Neural progenitor cell (in vitro differentiated cells): ENCODE data around the gene GPR183. TPM values are rescaled to one million over a fixed set of nuclear protein-coding genes. Genes with fewer than 3 reads are reported as not detected.

Experiments
- DNase-seq: peaks from one replicate; pipeline ENCODE4 v3.0.0-alpha.2; 2016; ENCODE audit warnings: low spot score
- H2AFZ ChIP-seq: fragments of 200-600 bp; sonication (generic); replicated peaks from 2 replicates; pipeline ENCODE4 v1.6.1; 2016; ENCODE audit warnings: antibody characterized with exemption
- H3F3A ChIP-seq: fragments of 200-600 bp; sonication (generic); 2 replicates; pipeline ENCODE4 v1.6.1; 2016; ENCODE audit warnings: antibody characterized with exemption, low read depth
- H3K27ac ChIP-seq: fragments of 200-600 bp; sonication (generic); 2 replicates; pipeline ENCODE4 v1.5.1; 2016; ENCODE audit warnings: mild to moderate bottlenecking
- H3K27me3 ChIP-seq: fragments of 200-600 bp; sonication (generic); 2 replicates; pipeline ENCODE4 v1.6.1; 2016; ENCODE audit warnings: mild to moderate bottlenecking, moderate library complexity
- H3K36me3 ChIP-seq: fragments of 200-600 bp; sonication (generic); 2 replicates; pipeline ENCODE4 v1.5.1; 2016
- H3K4me1 ChIP-seq: fragments of 200-600 bp; sonication (generic); 2 replicates; pipeline ENCODE4 v1.6.1; 2016; ENCODE audit warnings: mixed run types
- H3K4me2 ChIP-seq: fragments of 200-600 bp; sonication (generic); 2 replicates; pipeline ENCODE4 v1.6.1; 2016
- H3K4me3 ChIP-seq: fragments of 200-600 bp; sonication (generic); 2 replicates; pipeline ENCODE4 v1.5.1; 2016
- H3K79me2 ChIP-seq: fragments of 200-600 bp; sonication (generic); 2 replicates; pipeline ENCODE4 v1.6.1; 2016; ENCODE audit warnings: low read depth
- H3K9ac ChIP-seq: fragments of 200-600 bp; sonication (generic); 2 replicates; pipeline ENCODE4 v1.6.1; 2016
- H3K9me3 ChIP-seq: fragments of 200-600 bp; sonication (generic); 2 replicates; pipeline ENCODE4 v1.5.1; 2016; ENCODE audit warnings: low read depth
- H4K20me1 ChIP-seq: fragments of 200-600 bp; sonication (generic); 2 replicates; pipeline ENCODE4 v1.6.1; 2016; ENCODE audit warnings: low read depth
- H3K27ac Mint-ChIP-seq: 3 replicates; pipeline ENCODE4 v1.8.0; 2021; ENCODE audit warnings: mixed read lengths
- H3K27me3 Mint-ChIP-seq: 2 replicates; pipeline ENCODE4 v1.8.0; 2022; ENCODE audit warnings: low read depth, mild to moderate bottlenecking, inconsistent platforms, moderate library complexity, mixed read lengths; ENCODE audit not compliant: insufficient read depth
- H3K36me3 Mint-ChIP-seq: 3 replicates; pipeline ENCODE4 v1.8.0; 2021; ENCODE audit warnings: mixed read lengths
- H3K4me1 Mint-ChIP-seq: 3 replicates; pipeline ENCODE4 v1.8.0; 2021; ENCODE audit warnings: mixed read lengths
- H3K4me3 Mint-ChIP-seq: 3 replicates; pipeline ENCODE4 v1.8.0; 2021; ENCODE audit warnings: mild to moderate bottlenecking, moderate library complexity, mixed read lengths
- H3K9me3 Mint-ChIP-seq: 3 replicates; pipeline ENCODE4 v1.8.0; 2020; ENCODE audit warnings: mixed read lengths
- CTCF ChIP-seq: fragments of 200-600 bp; sonication (generic); IDR thresholded peaks from 2 replicates; pipeline ENCODE4 v1.5.1; 2017; ENCODE audit warnings: antibody characterized with exemption, mild to moderate bottlenecking
- EZH2 ChIP-seq: fragments of 200-600 bp; sonication (generic); IDR thresholded peaks from 2 replicates; pipeline ENCODE4 v1.6.1; 2017; ENCODE audit warnings: antibody characterized with exemption, mild to moderate bottlenecking, moderate library complexity
- EZH2phosphoT487 ChIP-seq: fragments of 200-600 bp; sonication (generic); IDR thresholded peaks from 2 replicates; pipeline ENCODE4 v1.6.1; 2017; ENCODE audit warnings: antibody characterized with exemption
- total RNA-seq: library from RNA; depleted of rRNA; stranded (reverse); fragments of >200 nt; gene quantifications from 2 replicates; pipeline ENCODE4 v1.2.3, GENCODE V29; 2015; ENCODE audit warnings: low replicate concordance

GPR183 gene
- total RNA-seq, 1 donor from 2014 or later = not detected

DNA sequence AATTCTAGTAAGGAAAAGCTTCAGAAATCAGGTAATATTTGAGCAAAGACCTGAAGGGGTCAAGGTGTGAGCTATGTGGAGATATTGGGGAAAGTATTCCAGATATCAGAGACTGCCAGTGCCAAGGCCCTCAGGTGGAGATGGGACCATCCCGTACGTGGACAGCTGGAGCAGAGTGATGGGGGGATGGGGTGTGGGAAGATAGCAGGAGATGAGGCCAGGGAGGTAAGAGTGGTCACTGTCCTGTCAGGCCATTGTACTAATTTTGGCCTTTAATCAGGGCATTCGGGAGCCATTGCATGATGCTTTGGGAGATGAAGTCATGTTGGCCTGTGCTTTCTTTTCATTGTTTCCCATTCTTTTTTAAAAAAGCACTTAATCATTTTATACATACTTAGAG lies 36.0 kb downstream of the GPR183 start:
- Histone ChIP-seq H3K79me2 (no peaks in the 10 kb centered on the region), H3K27ac (no peak overlapping the region), H3K27me3 (no peaks in the 10 kb centered on the region), H3K9me3 (no peaks in the 10 kb centered on the region), H3K4me1 (no peaks in the 10 kb centered on the region), H3F3A (no peaks in the 10 kb centered on the region), H3K4me2 (no peak overlapping the region), H4K20me1 (peaks cover 8% of the 10 kb centered on the region), H3K9ac (no peak overlapping the region), H3K36me3 (no peaks in the 10 kb centered on the region), H2AFZ (no peak overlapping the region), H3K4me3 (no peak overlapping the region)
- Mint-ChIP-seq H3K27me3 (peaks cover 3% of the 10 kb centered on the region), H3K27ac (no peak overlapping the region), H3K4me1 (no peaks in the 10 kb centered on the region), H3K4me3 (no peak overlapping the region), H3K9me3 (peaks cover 3% of the 10 kb centered on the region), H3K36me3 (peaks cover 13% of the 10 kb centered on the region)
- no peak for DNase-seq
- no peak for TF ChIP-seq EZH2phosphoT487
- TF ChIP-seq CTCF = no peak
- no peak for TF ChIP-seq EZH2

GRCh38 chr13:99270518-99270917 lies 36.7 kb downstream of the GPR183 start:
- DNase-seq = no peak
- no peak for TF ChIP-seq CTCF
- no peak for TF ChIP-seq EZH2phosphoT487
- no peak for TF ChIP-seq EZH2
- no peak overlapping the region for H3K9ac ChIP-seq
- no peaks in the 10 kb centered on the region for H3K4me1 ChIP-seq
- Mint-ChIP-seq H3K4me3 (no peak overlapping the region), H3K27ac (no peak overlapping the region), H3K9me3 (peaks cover 3% of the 10 kb centered on the region), H3K27me3 (peaks cover 3% of the 10 kb centered on the region), H3K36me3 (peaks cover 13% of the 10 kb centered on the region), H3K4me1 (no peaks in the 10 kb centered on the region)
- H4K20me1 ChIP-seq = peaks cover 10% of the 10 kb centered on the region
- H3K36me3 ChIP-seq = no peaks in the 10 kb centered on the region
- H3K4me3 ChIP-seq = no peak overlapping the region
- no peaks in the 10 kb centered on the region for H3K9me3 ChIP-seq
- H2AFZ ChIP-seq = no peak overlapping the region
- no peaks in the 10 kb centered on the region for H3K27me3 ChIP-seq
- H3F3A ChIP-seq = peaks cover under 1% of the 10 kb centered on the region
- H3K27ac ChIP-seq = no peak overlapping the region
- no peak overlapping the region for H3K4me2 ChIP-seq
- H3K79me2 ChIP-seq = no peaks in the 10 kb centered on the region

- no peaks in the 10 kb centered on the region for H3K4me1 ChIP-seq
- no peaks in the 10 kb centered on the region for H3K27me3 ChIP-seq
- H3K9ac ChIP-seq = no peak overlapping the region
- no peak overlapping the region for H3K4me3 ChIP-seq
- H3K27ac ChIP-seq = no peak overlapping the region
- peaks cover 3% of the 10 kb centered on the region for H3K27me3 Mint-ChIP-seq
- peak; percentile 34 for DNase-seq
- peaks cover 13% of the 10 kb centered on the region for H3K36me3 Mint-ChIP-seq
- no peaks in the 10 kb centered on the region for H3K9me3 ChIP-seq
- no peak overlapping the region for H3K4me3 Mint-ChIP-seq
- H3F3A ChIP-seq = peaks cover 8% of the 10 kb centered on the region
- peak; percentile 54 for TF ChIP-seq CTCF
- no peak for TF ChIP-seq EZH2
- no peak for TF ChIP-seq EZH2phosphoT487
- H3K4me2 ChIP-seq = no peak overlapping the region
- H3K36me3 ChIP-seq = no peaks in the 10 kb centered on the region
- no peak overlapping the region for H3K27ac Mint-ChIP-seq
- H3K4me1 Mint-ChIP-seq = no peaks in the 10 kb centered on the region
- H3K9me3 Mint-ChIP-seq = peaks cover 3% of the 10 kb centered on the region
- no peaks in the 10 kb centered on the region for H3K79me2 ChIP-seq
- no peak overlapping the region for H2AFZ ChIP-seq
- peaks cover 17% of the 10 kb centered on the region for H4K20me1 ChIP-seq
These were observed 37.5 kb downstream of the GPR183 start for GRCh38 chr13:99269627-99270241.
